ENCODE data around the gene CUL4A.
A peak's percentile ranks its signal among the peaks of the same experiment; 100 is the strongest.

Gene CUL4A

GRCh38 chr13:113178070-113178895, 31.1 kb upstream of the CUL4A start:
- H3K4me3 ChIP-seq, result no peak overlapping the region
- no peak overlapping the region for H3K27ac ChIP-seq

- no peak overlapping the region for H3K27ac ChIP-seq
- no peak overlapping the region for H3K4me3 ChIP-seq
Observed at GRCh38 chr13:113178896-113179167, 30.6 kb upstream of the CUL4A start.

- H3K27ac ChIP-seq, result peak overlapping the region in 1 of 21 experiments; percentile 12
- no peak overlapping the region for H3K4me3 ChIP-seq
Observed at GRCh38 chr13:113179374-113180230, 29.8 kb upstream of the CUL4A start.

GRCh38 chr13:113182046-113182445, 27.4 kb upstream of the CUL4A start:
- Histone ChIP-seq H3K4me3 (no peak overlapping the region), H3K27ac (no peak overlapping the region)

- no peak overlapping the region for H3K4me3 ChIP-seq
- H3K27ac ChIP-seq, result no peak overlapping the region
Observed at GRCh38 chr13:113183450-113184129, 25.8 kb upstream of the CUL4A start.

- peak overlapping the region in 7 of 21 experiments; percentile 10 to 83 (median 52) for H3K27ac ChIP-seq
- H3K4me3 ChIP-seq, result no peak overlapping the region
Observed at GRCh38 chr13:113184568-113185440, 24.6 kb upstream of the CUL4A start.

GRCh38 chr13:113186061-113186900, 23.1 kb upstream of the CUL4A start:
- Histone ChIP-seq H3K27ac (peak overlapping the region in 14 of 21 experiments; percentile 13 to 85 (median 60)), H3K4me3 (no peak overlapping the region)

- Histone ChIP-seq H3K4me3 (no peak overlapping the region), H3K27ac (peak overlapping the region in 15 of 21 experiments; percentile 27 to 85 (median 60))
Observed at GRCh38 chr13:113187263-113187669, 22.1 kb upstream of the CUL4A start.

- peak overlapping the region in 8 of 21 experiments; percentile 2 to 78 (median 48) for H3K27ac ChIP-seq
- no peak overlapping the region for H3K4me3 ChIP-seq
Observed at GRCh38 chr13:113187883-113188665, 21.3 kb upstream of the CUL4A start.

- Histone ChIP-seq H3K4me3 (no peak overlapping the region), H3K27ac (no peak overlapping the region)
Observed at GRCh38 chr13:113190181-113190580, 19.2 kb upstream of the CUL4A start.

GRCh38 chr13:113192279-113192678, 17.1 kb upstream of the CUL4A start:
- H3K4me3 ChIP-seq, result no peak overlapping the region
- no peak overlapping the region for H3K27ac ChIP-seq

- Histone ChIP-seq H3K4me3 (no peak overlapping the region), H3K27ac (no peak overlapping the region)
Observed at GRCh38 chr13:113192902-113193301, 16.5 kb upstream of the CUL4A start.

- H3K27ac ChIP-seq, result no peak overlapping the region
- no peak overlapping the region for H3K4me3 ChIP-seq
Observed at GRCh38 chr13:113195360-113195759, 14.1 kb upstream of the CUL4A start.

GRCh38 chr13:113196970-113197737, 12.3 kb upstream of the CUL4A start:
- no peak overlapping the region for H3K27ac ChIP-seq

GRCh38 chr13:113201815-113202214, 7.6 kb upstream of the CUL4A start:
- Histone ChIP-seq H3K4me3 (no peak overlapping the region), H3K27ac (no peak overlapping the region)

More at GRCh38 chr13:113196970-113197737, 12.3 kb upstream of the CUL4A start:
- no peak overlapping the region for H3K4me3 ChIP-seq

GRCh38 chr13:113202912-113203311, 6.5 kb upstream of the CUL4A start:
- no peak overlapping the region for H3K27ac ChIP-seq
- no peak overlapping the region for H3K4me3 ChIP-seq

All from skin epidermis (tissue), 12 donors.